Mesenchymal stem cell (in vitro differentiated cells and primary cell): ENCODE results near the gene PMEPA1.

Experiments
- DNase-seq: peaks from one replicate; pipeline ENCODE4 v3.0.0-alpha.2; 2013
- H2AFZ ChIP-seq: one replicate; pipeline ENCODE4 v1.6.1; 2013; ENCODE audit warnings: low read depth, mild to moderate bottlenecking, control low read depth, inconsistent platforms, low read length, moderate library complexity
- H2AK5ac ChIP-seq: 2 replicates; pipeline ENCODE4 v1.6.1; 2013; ENCODE audit warnings: low read length, moderate library complexity, mild to moderate bottlenecking, inconsistent platforms; ENCODE audit not compliant: severe bottlenecking
- H2BK120ac ChIP-seq: one replicate; pipeline ENCODE4 v1.6.1; 2013; ENCODE audit warnings: low read depth, mild to moderate bottlenecking, inconsistent platforms, low read length, moderate library complexity
- H2BK12ac ChIP-seq, 2 experiments: one replicate each; pipeline ENCODE4 v1.6.1; 2013; ENCODE audit warnings: inconsistent platforms in 2 of 2, low read length in 2 of 2, mild to moderate bottlenecking in 2 of 2, moderate library complexity in 2 of 2, control low read depth in 1 of 2
- H2BK15ac ChIP-seq: one replicate; pipeline ENCODE4 v1.6.1; 2013; ENCODE audit warnings: mild to moderate bottlenecking, low read depth, inconsistent platforms; ENCODE audit not compliant: poor library complexity, severe bottlenecking
- H2BK5ac ChIP-seq: 2 replicates; pipeline ENCODE4 v1.6.1; 2013; ENCODE audit warnings: low read depth, mild to moderate bottlenecking, low read length, control low read depth, inconsistent platforms; ENCODE audit not compliant: poor library complexity, severe bottlenecking
- H3K14ac ChIP-seq, 2 experiments: one replicate each; pipeline ENCODE4 v1.6.1; 2013; ENCODE audit warnings: inconsistent platforms in 2 of 2, low read length in 2 of 2, control low read depth in 1 of 2, mild to moderate bottlenecking in 1 of 2, moderate library complexity in 1 of 2
- H3K18ac ChIP-seq, 2 experiments: one replicate each; pipeline ENCODE4 v1.6.1; 2013; ENCODE audit warnings: inconsistent platforms in 2 of 2, low read length in 2 of 2, control low read depth in 1 of 2, low read depth in 1 of 2, mild to moderate bottlenecking in 1 of 2
- H3K23ac ChIP-seq, 2 experiments: one replicate each; pipeline ENCODE4 v1.6.1; 2013; ENCODE audit warnings: inconsistent platforms in 2 of 2, low read length in 2 of 2, mild to moderate bottlenecking in 2 of 2, moderate library complexity in 2 of 2, control low read depth in 1 of 2
- H3K27ac ChIP-seq: 2 replicates; pipeline ENCODE4 v1.5.1; 2013; ENCODE audit warnings: mild to moderate bottlenecking, moderate library complexity, low read length, control low read depth, inconsistent platforms; ENCODE audit not compliant: poor library complexity, severe bottlenecking
- H3K27me3 ChIP-seq, 2 experiments: 2 replicates each; pipeline versions ENCODE4 v1.6.1 to v1.7.0; 2013; ENCODE audit warnings: low read length in 2 of 2, mild to moderate bottlenecking in 2 of 2, moderate library complexity in 2 of 2, control low read depth in 1 of 2, inconsistent platforms in 1 of 2; ENCODE audit not compliant: control insufficient read depth in 1 of 2, insufficient read depth in 1 of 2
- H3K36me3 ChIP-seq, 2 experiments: 2 replicates each; pipeline versions ENCODE4 v1.6.1 to v1.7.0; 2013; ENCODE audit warnings: low read length in 2 of 2, control low read depth in 1 of 2, inconsistent platforms in 1 of 2, low read depth in 1 of 2, mild to moderate bottlenecking in 1 of 2; ENCODE audit not compliant: insufficient read depth in 2 of 2, control insufficient read depth in 1 of 2
- H3K4ac ChIP-seq, 2 experiments: one replicate each; pipeline ENCODE4 v1.6.1; 2013; ENCODE audit warnings: inconsistent platforms in 2 of 2, low read length in 2 of 2, mild to moderate bottlenecking in 2 of 2, moderate library complexity in 2 of 2, control low read depth in 1 of 2, low read depth in 1 of 2
- H3K4me1 ChIP-seq: 2 replicates; pipeline ENCODE4 v1.6.1; 2013; ENCODE audit warnings: low read depth, low read length, control low read depth; ENCODE audit not compliant: control insufficient read depth, insufficient read depth
- H3K4me2 ChIP-seq: 2 replicates; pipeline ENCODE4 v1.6.1; 2013; ENCODE audit warnings: low read length, mild to moderate bottlenecking, inconsistent platforms; ENCODE audit not compliant: poor library complexity, severe bottlenecking
- H3K4me3 ChIP-seq, 2 experiments: 2 replicates each; pipeline versions ENCODE4 v1.5.1 to v1.7.0; 2013; ENCODE audit warnings: low read length in 2 of 2, mild to moderate bottlenecking in 2 of 2, control low read depth in 1 of 2, low read depth in 1 of 2; ENCODE audit not compliant: insufficient read depth in 1 of 2
- H3K79me1 ChIP-seq: replicated peaks from 2 replicates; pipeline ENCODE4 v1.6.1; 2013; ENCODE audit warnings: mild to moderate bottlenecking, control low read depth, low read length, inconsistent platforms; ENCODE audit not compliant: poor library complexity, severe bottlenecking
- H3K9ac ChIP-seq: 2 replicates; pipeline ENCODE4 v1.7.0; 2013; ENCODE audit warnings: mild to moderate bottlenecking, low read length, moderate library complexity
- H3K9me3 ChIP-seq: 2 replicates; pipeline ENCODE4 v1.7.0; 2013; ENCODE audit warnings: mild to moderate bottlenecking, low read length; ENCODE audit not compliant: control insufficient read depth
- H4K8ac ChIP-seq: one replicate; pipeline ENCODE4 v1.6.1; 2013; ENCODE audit warnings: inconsistent platforms, mild to moderate bottlenecking, low read length, moderate library complexity
- H4K91ac ChIP-seq: one replicate; pipeline ENCODE4 v1.6.1; 2013; ENCODE audit warnings: mild to moderate bottlenecking, low read length, inconsistent platforms
- WGBS: methylation state at CpG from one replicate; pipeline ENCODE4 v1.1.7; 2013; ENCODE audit warnings: mixed read lengths; 5-methylcytosine and 5-hydroxymethylcytosine counted together

Gene PMEPA1

GRCh38 chr20:57683881-57684807, 25.7 kb downstream of the PMEPA1 start:
- no peak overlapping the region for H2AK5ac ChIP-seq
- H4K91ac ChIP-seq = no peak overlapping the region
- peaks cover 0 to 1% of the 10 kb centered on the region in 2 experiments for H3K36me3 ChIP-seq
- peaks cover 67% of the 10 kb centered on the region for H3K79me1 ChIP-seq
- H3K4me1 ChIP-seq = peaks cover 8% of the 10 kb centered on the region
- no peak overlapping the region for H2AFZ ChIP-seq
- no peak overlapping the region for H3K4me3 ChIP-seq
- WGBS = 66% methylated on average over 23 of the region's 26 CpGs
- no peak overlapping the region for H3K4me2 ChIP-seq
- H3K27ac ChIP-seq = no peak overlapping the region
- H2BK5ac ChIP-seq = no peak overlapping the region
- no peak for DNase-seq
- no peak overlapping the region for H3K14ac ChIP-seq
- H3K4ac ChIP-seq = no peak overlapping the region
- H3K18ac ChIP-seq = no peak overlapping the region
- H3K23ac ChIP-seq = no peak overlapping the region
- peaks cover 0 to 36% of the 10 kb centered on the region in 2 experiments for H3K27me3 ChIP-seq
- H4K8ac ChIP-seq = no peak overlapping the region
- H2BK15ac ChIP-seq = no peak overlapping the region
- H3K9me3 ChIP-seq = no peaks in the 10 kb centered on the region
- no peak overlapping the region for H3K9ac ChIP-seq
- H2BK120ac ChIP-seq = no peak overlapping the region
- H2BK12ac ChIP-seq = no peak overlapping the region

GRCh38 chr20:57683287-57683686, 26.5 kb downstream of the PMEPA1 start:
- peaks cover 0 to 2% of the 10 kb centered on the region in 2 experiments for H3K36me3 ChIP-seq
- no peak overlapping the region for H2AK5ac ChIP-seq
- H3K9me3 ChIP-seq = no peaks in the 10 kb centered on the region
- H2AFZ ChIP-seq = no peak overlapping the region
- WGBS = 72% methylated on average over 6 of the region's 7 CpGs
- H3K4ac ChIP-seq = no peak overlapping the region
- H3K9ac ChIP-seq = no peak overlapping the region
- no peak overlapping the region for H2BK15ac ChIP-seq
- H3K27ac ChIP-seq = no peak overlapping the region
- no peak overlapping the region for H2BK5ac ChIP-seq
- H4K8ac ChIP-seq = no peak overlapping the region
- no peak overlapping the region for H4K91ac ChIP-seq
- H3K4me3 ChIP-seq = no peak overlapping the region
- peaks cover 0 to 31% of the 10 kb centered on the region in 2 experiments for H3K27me3 ChIP-seq
- H3K4me2 ChIP-seq = no peak overlapping the region
- H3K23ac ChIP-seq = no peak overlapping the region
- H3K4me1 ChIP-seq = peaks cover 8% of the 10 kb centered on the region
- no peak overlapping the region for H2BK12ac ChIP-seq
- H3K14ac ChIP-seq = no peak overlapping the region
- peaks cover 67% of the 10 kb centered on the region for H3K79me1 ChIP-seq
- no peak overlapping the region for H2BK120ac ChIP-seq
- no peak overlapping the region for H3K18ac ChIP-seq
- DNase-seq = no peak

- no peak overlapping the region for H3K23ac ChIP-seq
Measured at GRCh38 chr20:57682184-57683101, 27.4 kb downstream of the PMEPA1 start.

More at GRCh38 chr20:57682184-57683101, 27.4 kb downstream of the PMEPA1 start:
- no peak overlapping the region for H4K8ac ChIP-seq
- no peak overlapping the region for H2BK12ac ChIP-seq
- no peak for DNase-seq
- H2BK120ac ChIP-seq = no peak overlapping the region
- H3K27me3 ChIP-seq = peaks cover 0 to 23% of the 10 kb centered on the region in 2 experiments
- no peak overlapping the region for H2AK5ac ChIP-seq
- no peak overlapping the region for H2BK15ac ChIP-seq
- H3K79me1 ChIP-seq = peaks cover 61% of the 10 kb centered on the region
- no peaks in the 10 kb centered on the region for H3K9me3 ChIP-seq
- no peak overlapping the region for H3K4me3 ChIP-seq
- H3K18ac ChIP-seq = no peak overlapping the region
- no peak overlapping the region for H3K14ac ChIP-seq
- H3K4me1 ChIP-seq = peaks cover 8% of the 10 kb centered on the region
- no peak overlapping the region for H3K9ac ChIP-seq
- no peak overlapping the region for H3K4me2 ChIP-seq
- no peak overlapping the region for H4K91ac ChIP-seq
- H2AFZ ChIP-seq = no peak overlapping the region
- H3K27ac ChIP-seq = no peak overlapping the region
- no peak overlapping the region for H3K4ac ChIP-seq
- H2BK5ac ChIP-seq = no peak overlapping the region
- peaks cover 0 to 2% of the 10 kb centered on the region in 2 experiments for H3K36me3 ChIP-seq
- WGBS = 91% methylated on average over 28 of the region's 28 CpGs
